OCI-LY1 (cell line): ENCODE data around the gene UBASH3B.

Experiments
- EZH2 ChIP-seq: fragments of 200-600 bp; sonication (generic), shearing (Covaris generic); IDR thresholded peaks from 2 replicates; pipeline ENCODE4 v1.8.0; 2017; ENCODE audit warnings: borderline replicate concordance, mixed run types, mild to moderate bottlenecking, antibody characterized with exemption, low read length, moderate library complexity, mixed read lengths
- TF ChIP-seq, protein P1 (sequence below): fragments of 200-600 bp; sonication (generic), shearing (Covaris generic); IDR thresholded peaks from 2 replicates; pipeline ENCODE4 v1.5.1; 2017; ENCODE audit warnings: mild to moderate bottlenecking, antibody characterized with exemption, low read length, moderate library complexity, mixed read lengths

DNA sequence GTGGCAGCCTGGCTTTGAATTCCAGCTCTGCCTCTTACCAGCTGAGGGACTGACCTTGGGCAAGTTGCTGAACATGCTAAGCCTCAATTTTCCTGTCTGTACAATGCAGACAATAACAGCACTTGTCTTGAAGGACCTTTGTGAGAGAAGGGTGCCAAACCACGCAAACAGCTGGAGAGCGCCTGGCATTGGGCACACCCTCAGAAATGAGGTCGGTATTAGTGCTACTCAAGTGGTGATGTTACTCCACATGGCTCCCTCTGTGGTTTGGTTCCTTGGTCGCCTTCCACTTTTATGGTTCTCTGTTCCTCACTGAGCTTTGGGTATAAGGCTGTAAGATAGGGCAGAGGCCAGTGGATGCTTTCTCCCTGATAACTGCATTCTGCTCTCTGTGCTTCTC lies 8.2 kb downstream of the UBASH3B start:
- TF ChIP-seq, protein P1, sequence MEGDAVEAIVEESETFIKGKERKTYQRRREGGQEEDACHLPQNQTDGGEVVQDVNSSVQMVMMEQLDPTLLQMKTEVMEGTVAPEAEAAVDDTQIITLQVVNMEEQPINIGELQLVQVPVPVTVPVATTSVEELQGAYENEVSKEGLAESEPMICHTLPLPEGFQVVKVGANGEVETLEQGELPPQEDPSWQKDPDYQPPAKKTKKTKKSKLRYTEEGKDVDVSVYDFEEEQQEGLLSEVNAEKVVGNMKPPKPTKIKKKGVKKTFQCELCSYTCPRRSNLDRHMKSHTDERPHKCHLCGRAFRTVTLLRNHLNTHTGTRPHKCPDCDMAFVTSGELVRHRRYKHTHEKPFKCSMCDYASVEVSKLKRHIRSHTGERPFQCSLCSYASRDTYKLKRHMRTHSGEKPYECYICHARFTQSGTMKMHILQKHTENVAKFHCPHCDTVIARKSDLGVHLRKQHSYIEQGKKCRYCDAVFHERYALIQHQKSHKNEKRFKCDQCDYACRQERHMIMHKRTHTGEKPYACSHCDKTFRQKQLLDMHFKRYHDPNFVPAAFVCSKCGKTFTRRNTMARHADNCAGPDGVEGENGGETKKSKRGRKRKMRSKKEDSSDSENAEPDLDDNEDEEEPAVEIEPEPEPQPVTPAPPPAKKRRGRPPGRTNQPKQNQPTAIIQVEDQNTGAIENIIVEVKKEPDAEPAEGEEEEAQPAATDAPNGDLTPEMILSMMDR: no peak
- TF ChIP-seq EZH2: no peak
